WTC11 (cell line): ENCODE data around the gene EBLN2. TPM values are rescaled to one million over a fixed set of nuclear protein-coding genes. Genes with fewer than 3 reads are reported as not detected.
"Not testable (repeated sequence)": the region's sequence is repeated elsewhere in the genome, so short reads cannot be mapped to it uniquely, and the experiment has no call there.

Experiments
- ATAC-seq: fragments of 200-7000 bp; cut with Tn5 transposase; 2 replicates; pipeline ENCODE4 v1.10.0; 2021; ENCODE audit warnings: mild to moderate bottlenecking, moderate library complexity
- CTCF ChIA-PET: fragments of 300-600 bp; sonication (Branson Sonifier 250); formaldehyde crosslinking; loops from one replicate; lab custom pipeline; 2021; ENCODE audit warnings: antibody characterized with exemption; lab: Charles Lee
- POLR2A ChIA-PET: fragments of 350-600 bp; sonication (Branson Sonifier 250); formaldehyde crosslinking; loops from one replicate; lab custom pipeline; 2021; ENCODE audit warnings: antibody characterized with exemption; lab: Charles Lee
- DNase-seq: peaks from one replicate; pipeline ENCODE4 v3.0.0; 2021; ENCODE audit warnings: low spot score
- H3K27ac Mint-ChIP-seq: 2 replicates; pipeline ENCODE4 v1.8.0; 2021; ENCODE audit warnings: mixed read lengths
- H3K27me3 Mint-ChIP-seq: 2 replicates; pipeline ENCODE4 v1.8.0; 2021; ENCODE audit warnings: low read depth, mild to moderate bottlenecking, moderate library complexity, mixed read lengths
- H3K36me3 Mint-ChIP-seq: 2 replicates; pipeline ENCODE4 v1.8.0; 2021; ENCODE audit warnings: mixed read lengths
- H3K4me1 Mint-ChIP-seq: 2 replicates; pipeline ENCODE4 v1.8.0; 2022; ENCODE audit warnings: mixed read lengths
- H3K4me3 Mint-ChIP-seq: 2 replicates; pipeline ENCODE4 v1.8.0; 2021; ENCODE audit warnings: mild to moderate bottlenecking, moderate library complexity, mixed read lengths
- H3K9me3 Mint-ChIP-seq: 2 replicates; pipeline ENCODE4 v1.8.0; 2021; ENCODE audit warnings: mixed read lengths
- CREB1 ChIP-seq: sonication (generic); formaldehyde crosslinking; IDR thresholded peaks from 2 replicates; pipeline ENCODE4 v1.8.0; 2023; ENCODE audit warnings: mild to moderate bottlenecking, missing genetic modification reagents
- ESRRA ChIP-seq: sonication (generic); formaldehyde crosslinking; IDR thresholded peaks from 2 replicates; pipeline ENCODE4 v1.8.1; 2022; ENCODE audit warnings: mild to moderate bottlenecking, missing genetic modification reagents, borderline replicate concordance
- FOXP1 ChIP-seq: sonication (generic); formaldehyde crosslinking; IDR thresholded peaks from 2 replicates; pipeline ENCODE4 v1.8.0; 2022; ENCODE audit warnings: missing genetic modification reagents, mild to moderate bottlenecking, moderate library complexity, borderline replicate concordance
- IRF2 ChIP-seq: sonication (generic); formaldehyde crosslinking; IDR thresholded peaks from 2 replicates; pipeline ENCODE4 v1.8.0; 2022; ENCODE audit warnings: low read depth, missing genetic modification reagents, borderline replicate concordance
- NR1H2 ChIP-seq: sonication (generic); formaldehyde crosslinking; IDR thresholded peaks from 2 replicates; pipeline ENCODE4 v1.9.0; 2021; ENCODE audit warnings: mild to moderate bottlenecking, moderate library complexity, missing genetic modification reagents
- SOX15 ChIP-seq: fragments of 250-450 bp; sonication (Bioruptor Pico); IDR thresholded peaks from 2 replicates; pipeline ENCODE4 v1.9.0; 2021; ENCODE audit warnings: mild to moderate bottlenecking
- TCF7 ChIP-seq: sonication (generic); formaldehyde crosslinking; IDR thresholded peaks from 2 replicates; pipeline ENCODE4 v1.8.0; 2022; ENCODE audit warnings: mild to moderate bottlenecking, low read depth, missing genetic modification reagents, moderate library complexity
- ZBTB21 ChIP-seq: sonication (generic); formaldehyde crosslinking; IDR thresholded peaks from 2 replicates; pipeline ENCODE4 v1.8.1; 2023; ENCODE audit warnings: mild to moderate bottlenecking, missing genetic modification reagents, borderline replicate concordance
- ZNF317 ChIP-seq: sonication (generic); formaldehyde crosslinking; IDR thresholded peaks from 2 replicates; pipeline ENCODE4 v1.8.1; 2023; ENCODE audit warnings: low read depth, mild to moderate bottlenecking, moderate library complexity, missing genetic modification reagents, borderline replicate concordance
- ZNF396 ChIP-seq: fragments of 250-450 bp; sonication (Bioruptor Pico); IDR thresholded peaks from 2 replicates; pipeline ENCODE4 v1.8.0; 2021; ENCODE audit warnings: mild to moderate bottlenecking, moderate library complexity, borderline replicate concordance
- total RNA-seq: library from RNA; stranded (reverse); gene quantifications from 3 replicates; pipeline ENCODE4 v1.2.3, GENCODE V29; 2021
- TF ChIP-seq, protein P1 (sequence below): sonication (generic); formaldehyde crosslinking; IDR thresholded peaks from 2 replicates; pipeline ENCODE4 v1.8.1; 2023; ENCODE audit warnings: mild to moderate bottlenecking, moderate library complexity, missing genetic modification reagents
- TF ChIP-seq, protein P2 (sequence below): sonication (generic); formaldehyde crosslinking; IDR thresholded peaks from 2 replicates; pipeline ENCODE4 v1.8.1; 2022; ENCODE audit warnings: low read depth, mild to moderate bottlenecking, moderate library complexity, missing genetic modification reagents, borderline replicate concordance
- TF ChIP-seq, protein P3 (sequence below): sonication (generic); formaldehyde crosslinking; IDR thresholded peaks from 2 replicates; pipeline ENCODE4 v1.8.0; 2022; ENCODE audit warnings: mild to moderate bottlenecking, missing genetic modification reagents
- TF ChIP-seq, protein P4 (sequence below): sonication (generic); formaldehyde crosslinking; IDR thresholded peaks from 2 replicates; pipeline ENCODE4 v1.8.1; 2022; ENCODE audit warnings: mild to moderate bottlenecking, moderate library complexity, missing genetic modification reagents

The EBLN2 gene
- total RNA-seq, 1 experiment from 2014 or later: 4.3 TPM

DNA sequence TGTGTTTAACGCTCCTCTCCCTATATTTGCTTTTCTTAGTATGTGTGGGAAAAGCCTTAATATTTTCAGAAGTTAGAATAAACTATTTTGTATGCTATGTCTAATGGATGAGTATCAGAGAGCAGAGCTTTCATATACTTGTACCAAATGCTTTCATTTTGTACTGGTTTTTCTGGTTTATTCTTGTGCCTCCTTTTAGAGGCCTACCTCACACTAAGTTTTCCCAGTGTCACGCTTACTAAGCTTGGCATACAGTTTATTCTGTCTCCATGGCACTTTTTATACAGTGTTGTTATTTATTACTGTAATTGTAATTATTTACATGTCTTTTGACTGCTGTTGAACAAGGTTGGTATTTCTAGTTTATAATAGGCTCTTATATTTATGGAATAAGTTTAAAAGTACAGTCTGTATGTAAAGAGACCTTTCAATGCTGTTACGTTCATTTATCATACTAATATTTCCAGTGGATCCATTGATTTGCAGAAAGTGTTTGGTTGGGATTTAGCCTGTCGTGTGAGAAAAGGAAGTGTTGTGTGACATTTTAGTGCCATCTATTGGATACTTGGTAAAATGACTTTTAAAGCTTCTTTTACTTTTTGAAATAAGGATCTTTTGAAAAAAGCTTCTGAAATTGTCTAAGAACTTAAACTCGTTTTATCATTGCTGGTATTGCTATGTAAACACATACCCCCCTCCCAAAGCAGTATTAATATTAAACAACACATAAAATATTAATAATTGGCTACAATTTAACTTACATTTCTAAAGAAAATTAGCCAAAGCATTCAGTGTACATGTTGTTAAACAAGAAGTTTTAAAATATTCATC is 5.2 kb upstream of the EBLN2 start:
- DNase-seq: no peak
- Mint-ChIP-seq H3K27me3 (no peaks in the 10 kb centered on the region), H3K27ac (peak overlapping the region; percentile 63), H3K36me3 (peaks cover 10% of the 10 kb centered on the region; the same call in 1 of the 2 replicates), H3K4me3 (no peak overlapping the region), H3K4me1 (peaks cover 39% of the 10 kb centered on the region), H3K9me3 (no peaks in the 10 kb centered on the region)
- POLR2A ChIA-PET: interaction anchor here (0.5 to 0.7 kb wide), 2 partner anchors 14 to 183 kb away, joined by 3 to 4 read pairs; no protein-coding TSS in a partner anchor
- no peak for TF ChIP-seq CREB1 (CRISPR knock-in tag)
- TF ChIP-seq, protein P1, sequence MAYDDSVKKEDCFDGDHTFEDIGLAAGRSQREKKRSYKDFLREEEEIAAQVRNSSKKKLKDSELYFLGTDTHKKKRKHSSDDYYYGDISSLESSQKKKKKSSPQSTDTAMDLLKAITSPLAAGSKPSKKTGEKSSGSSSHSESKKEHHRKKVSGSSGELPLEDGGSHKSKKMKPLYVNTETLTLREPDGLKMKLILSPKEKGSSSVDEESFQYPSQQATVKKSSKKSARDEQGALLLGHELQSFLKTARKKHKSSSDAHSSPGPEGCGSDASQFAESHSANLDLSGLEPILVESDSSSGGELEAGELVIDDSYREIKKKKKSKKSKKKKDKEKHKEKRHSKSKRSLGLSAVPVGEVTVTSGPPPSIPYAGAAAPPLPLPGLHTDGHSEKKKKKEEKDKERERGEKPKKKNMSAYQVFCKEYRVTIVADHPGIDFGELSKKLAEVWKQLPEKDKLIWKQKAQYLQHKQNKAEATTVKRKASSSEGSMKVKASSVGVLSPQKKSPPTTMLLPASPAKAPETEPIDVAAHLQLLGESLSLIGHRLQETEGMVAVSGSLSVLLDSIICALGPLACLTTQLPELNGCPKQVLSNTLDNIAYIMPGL (CRISPR knock-in tag): no peak
- TF ChIP-seq ZNF317 (CRISPR knock-in tag): no peak
- TF ChIP-seq, protein P2, sequence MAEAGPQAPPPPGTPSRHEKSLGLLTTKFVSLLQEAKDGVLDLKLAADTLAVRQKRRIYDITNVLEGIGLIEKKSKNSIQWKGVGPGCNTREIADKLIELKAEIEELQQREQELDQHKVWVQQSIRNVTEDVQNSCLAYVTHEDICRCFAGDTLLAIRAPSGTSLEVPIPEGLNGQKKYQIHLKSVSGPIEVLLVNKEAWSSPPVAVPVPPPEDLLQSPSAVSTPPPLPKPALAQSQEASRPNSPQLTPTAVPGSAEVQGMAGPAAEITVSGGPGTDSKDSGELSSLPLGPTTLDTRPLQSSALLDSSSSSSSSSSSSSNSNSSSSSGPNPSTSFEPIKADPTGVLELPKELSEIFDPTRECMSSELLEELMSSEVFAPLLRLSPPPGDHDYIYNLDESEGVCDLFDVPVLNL (CRISPR knock-in tag): no peak
- TF ChIP-seq, protein P3, sequence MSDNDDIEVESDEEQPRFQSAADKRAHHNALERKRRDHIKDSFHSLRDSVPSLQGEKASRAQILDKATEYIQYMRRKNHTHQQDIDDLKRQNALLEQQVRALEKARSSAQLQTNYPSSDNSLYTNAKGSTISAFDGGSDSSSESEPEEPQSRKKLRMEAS (CRISPR knock-in tag): no peak
- TF ChIP-seq ZNF396 (CRISPR knock-in tag): no peak
- TF ChIP-seq SOX15 (CRISPR knock-in tag): no peak
- no peak for TF ChIP-seq NR1H2 (CRISPR knock-in tag)
- no peak for TF ChIP-seq FOXP1 (CRISPR knock-in tag)
- TF ChIP-seq ZBTB21 (CRISPR knock-in tag): no peak
- no peak for TF ChIP-seq ESRRA
- no peak for TF ChIP-seq IRF2 (CRISPR knock-in tag)
- CTCF ChIA-PET: interaction anchor here (0.6 to 2.2 kb wide), 16 partner anchors 10 to 445 kb away, joined by 3 to 14 read pairs (median 4); partner anchors contain the start of gene PPP4R2
- no peak for ATAC-seq

DNA sequence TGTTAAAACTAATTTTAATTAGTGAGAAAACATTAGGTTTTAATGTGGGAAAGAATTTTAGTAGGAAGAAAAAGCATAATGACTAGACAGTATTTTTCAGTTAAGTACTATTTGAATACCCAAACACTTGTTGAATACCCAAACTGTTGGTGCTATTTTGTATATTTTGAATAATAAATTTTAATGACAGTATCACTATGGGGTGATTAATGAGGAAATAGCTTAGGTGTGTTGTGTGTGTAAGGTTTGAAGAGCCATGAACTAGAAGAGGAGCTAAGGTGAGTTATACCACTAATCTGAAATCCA is 4.7 kb upstream of the EBLN2 start:
- Mint-ChIP-seq H3K27ac (no peak overlapping the region), H3K4me1 (peaks cover 36% of the 10 kb centered on the region)
- CTCF ChIA-PET: interaction anchor here (0.6 to 2.2 kb wide), 12 partner anchors 10 to 445 kb away, joined by 3 to 14 read pairs (median 6); partner anchors contain the start of gene PPP4R2

DNA sequence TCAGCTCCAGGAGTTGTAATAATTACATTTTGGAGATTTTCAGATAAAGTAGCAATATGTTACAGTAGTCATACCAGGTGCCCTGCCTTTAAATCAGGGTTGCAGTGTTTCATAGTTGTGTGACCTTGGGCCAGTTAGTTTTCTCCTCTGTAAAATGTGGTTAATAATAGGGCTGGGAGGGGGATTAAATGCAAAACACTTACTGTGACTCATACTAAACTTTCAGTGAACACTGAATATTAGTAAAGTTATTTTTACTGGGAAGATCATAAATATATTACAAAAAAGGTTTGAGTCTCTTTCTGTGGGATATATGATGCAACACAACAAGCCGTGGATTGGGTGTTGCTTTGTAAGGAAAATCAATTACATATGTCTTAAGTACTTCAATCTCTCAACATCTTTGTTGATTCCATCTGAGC is 1.1 kb upstream of the EBLN2 start:
- Mint-ChIP-seq H3K9me3 (no peaks in the 10 kb centered on the region), H3K27me3 (no peaks in the 10 kb centered on the region), H3K36me3 (peaks cover 38% of the 10 kb centered on the region), H3K4me1 (peaks cover 20% of the 10 kb centered on the region), H3K4me3 (no peak overlapping the region), H3K27ac (0 out of 2 replicates have a peak overlapping the region, but pooled peaks have one; percentile 87)
- POLR2A ChIA-PET: interaction anchor here (0.6 kb wide), 1 partner anchor 45 kb away, joined by 5 read pairs; no protein-coding TSS in a partner anchor
- CTCF ChIA-PET: no interaction called here
- DNase-seq (no peak), ATAC-seq (no peak)
- TF ChIP-seq, protein P4, sequence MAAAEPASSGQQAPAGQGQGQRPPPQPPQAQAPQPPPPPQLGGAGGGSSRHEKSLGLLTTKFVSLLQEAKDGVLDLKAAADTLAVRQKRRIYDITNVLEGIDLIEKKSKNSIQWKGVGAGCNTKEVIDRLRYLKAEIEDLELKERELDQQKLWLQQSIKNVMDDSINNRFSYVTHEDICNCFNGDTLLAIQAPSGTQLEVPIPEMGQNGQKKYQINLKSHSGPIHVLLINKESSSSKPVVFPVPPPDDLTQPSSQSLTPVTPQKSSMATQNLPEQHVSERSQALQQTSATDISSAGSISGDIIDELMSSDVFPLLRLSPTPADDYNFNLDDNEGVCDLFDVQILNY (CRISPR knock-in tag): no peak

More for the DNA sequence above, 4.7 kb upstream of the EBLN2 start:
- Mint-ChIP-seq H3K9me3 (no peaks in the 10 kb centered on the region), H3K4me3 (no peak overlapping the region), H3K27me3 (no peaks in the 10 kb centered on the region), H3K36me3 (peaks cover 14% of the 10 kb centered on the region; the same call in 1 of the 2 replicates)
- POLR2A ChIA-PET: interaction anchor here (0.5 kb wide), 1 partner anchor 184 kb away, joined by 3 read pairs; no protein-coding TSS in a partner anchor
- ATAC-seq (no peak), DNase-seq (no peak)
- TF ChIP-seq TCF7 (CRISPR knock-in tag): no peak

DNA sequence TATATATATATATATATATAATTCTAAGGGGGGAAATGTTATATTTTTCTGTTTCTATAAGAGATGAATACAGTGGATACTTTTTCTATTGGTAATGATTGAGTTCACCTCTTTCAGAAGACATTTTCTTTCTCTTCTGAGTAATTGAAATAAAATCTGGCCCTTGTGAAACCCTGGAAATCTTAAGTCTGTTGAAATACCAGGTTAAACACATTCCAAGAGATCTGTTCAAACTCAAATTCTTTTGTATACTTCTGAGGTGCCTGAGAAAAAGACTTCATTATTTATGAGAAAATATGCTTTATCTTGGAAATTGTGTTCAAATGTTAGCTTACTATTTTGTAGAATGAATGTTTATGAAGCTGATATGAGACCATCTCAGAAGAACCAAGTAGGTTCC is 4.8 kb downstream of the EBLN2 start:
- H3K27ac Mint-ChIP-seq, ATAC-seq, DNase-seq, POLR2A ChIA-PET, H3K9me3 Mint-ChIP-seq, H3K4me3 Mint-ChIP-seq, H3K27me3 Mint-ChIP-seq: not testable (repeated sequence)
- CTCF ChIA-PET: interaction anchor here (1.1 kb wide), 1 partner anchor 10 kb away, joined by 3 read pairs; no protein-coding TSS in a partner anchor
- H3K36me3 Mint-ChIP-seq: peaks cover 39% of the 10 kb centered on the region
- H3K4me1 Mint-ChIP-seq: peaks cover 13% of the 10 kb centered on the region
